ENCODE measurements around the gene F7.

F7 gene

DNA sequence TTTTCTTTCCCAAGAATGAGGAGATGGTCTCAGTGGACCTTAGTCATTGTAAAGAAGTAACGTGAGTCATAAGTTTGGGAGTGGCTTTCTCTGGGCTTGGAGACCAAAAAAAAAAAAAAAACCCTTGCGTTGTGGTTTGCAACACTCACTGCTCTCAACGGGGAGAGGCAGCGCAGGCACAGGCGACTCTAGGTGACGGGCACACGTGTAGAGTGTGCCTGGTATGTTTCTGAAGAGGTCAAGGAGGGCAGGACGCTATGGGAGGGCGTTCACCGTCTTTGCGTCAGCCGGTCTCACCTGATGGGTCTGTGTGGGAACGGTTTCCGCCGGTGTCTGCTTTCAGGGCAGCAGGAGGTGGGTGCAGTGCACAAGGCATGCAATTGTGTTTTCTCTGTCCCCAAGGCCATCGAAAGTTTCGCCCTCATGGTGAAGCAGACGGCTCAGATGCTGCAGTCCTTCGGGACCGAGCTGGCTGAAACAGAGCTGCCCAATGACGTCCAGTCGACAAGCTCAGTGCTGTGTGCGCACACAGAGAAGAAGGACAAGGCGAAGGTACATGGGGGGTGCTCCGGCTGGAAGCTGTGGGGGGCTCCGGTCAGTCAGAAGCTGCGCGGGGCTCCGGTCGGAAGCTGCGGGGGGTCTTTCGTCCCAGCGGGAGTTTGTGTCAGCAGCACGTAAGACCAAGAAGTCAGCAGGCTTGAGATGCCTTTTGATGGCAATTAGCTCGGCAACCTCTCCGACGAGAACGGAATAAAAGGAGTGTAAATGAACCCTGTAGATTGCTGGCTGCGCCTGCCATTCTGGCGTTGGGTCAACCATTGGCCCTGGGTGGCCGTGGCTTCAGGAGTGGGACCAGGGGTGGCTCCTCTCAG, 40.8 kb upstream of the F7 start:
- DNase-seq (ENCODE audit: low spot score): no peak
- Histone ChIP-seq H3K4me3 (no peak overlapping the region), H3K27ac (no peak overlapping the region)
- TF ChIP-seq, protein P1, sequence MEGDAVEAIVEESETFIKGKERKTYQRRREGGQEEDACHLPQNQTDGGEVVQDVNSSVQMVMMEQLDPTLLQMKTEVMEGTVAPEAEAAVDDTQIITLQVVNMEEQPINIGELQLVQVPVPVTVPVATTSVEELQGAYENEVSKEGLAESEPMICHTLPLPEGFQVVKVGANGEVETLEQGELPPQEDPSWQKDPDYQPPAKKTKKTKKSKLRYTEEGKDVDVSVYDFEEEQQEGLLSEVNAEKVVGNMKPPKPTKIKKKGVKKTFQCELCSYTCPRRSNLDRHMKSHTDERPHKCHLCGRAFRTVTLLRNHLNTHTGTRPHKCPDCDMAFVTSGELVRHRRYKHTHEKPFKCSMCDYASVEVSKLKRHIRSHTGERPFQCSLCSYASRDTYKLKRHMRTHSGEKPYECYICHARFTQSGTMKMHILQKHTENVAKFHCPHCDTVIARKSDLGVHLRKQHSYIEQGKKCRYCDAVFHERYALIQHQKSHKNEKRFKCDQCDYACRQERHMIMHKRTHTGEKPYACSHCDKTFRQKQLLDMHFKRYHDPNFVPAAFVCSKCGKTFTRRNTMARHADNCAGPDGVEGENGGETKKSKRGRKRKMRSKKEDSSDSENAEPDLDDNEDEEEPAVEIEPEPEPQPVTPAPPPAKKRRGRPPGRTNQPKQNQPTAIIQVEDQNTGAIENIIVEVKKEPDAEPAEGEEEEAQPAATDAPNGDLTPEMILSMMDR (IDR thresholded peaks at IDR 0.05): no peak

DNA sequence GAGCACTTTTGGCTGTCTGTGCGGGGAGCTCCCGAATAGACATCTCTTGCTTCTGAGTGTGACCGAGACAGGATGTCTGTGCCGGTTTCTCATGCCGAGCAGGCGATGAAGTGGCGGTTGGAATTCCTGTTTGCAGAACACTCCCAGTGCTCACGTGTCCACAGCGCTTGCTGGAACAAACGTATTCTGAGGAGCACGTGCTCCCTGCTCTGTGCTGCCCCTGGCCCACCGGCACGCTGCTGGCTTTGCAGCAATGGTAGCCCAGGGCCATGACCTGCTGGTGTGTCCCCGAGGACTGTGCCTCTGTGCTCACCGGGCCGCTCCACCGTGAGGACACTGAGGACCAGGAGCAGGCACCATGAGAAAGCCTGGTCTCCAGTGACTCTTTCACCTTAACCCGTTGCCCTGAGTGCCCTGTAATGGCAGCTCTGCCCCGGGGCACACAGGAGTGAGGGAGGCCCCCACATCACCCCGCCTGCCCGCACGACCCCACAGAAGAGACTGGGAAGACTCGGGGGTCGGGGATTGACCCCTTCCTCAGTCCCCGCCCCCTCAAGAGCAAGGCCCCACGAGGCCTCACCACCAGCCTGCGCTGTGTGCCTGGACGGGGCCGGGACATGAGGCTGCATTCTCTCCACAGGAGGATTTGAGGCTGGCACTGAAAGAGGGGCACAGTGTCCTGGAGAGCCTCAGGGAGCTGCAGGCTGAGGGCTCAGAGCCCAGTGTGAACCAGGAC, 40.0 kb upstream of the F7 start:
- TF ChIP-seq, protein P1 (IDR thresholded peaks at IDR 0.05): no peak
- H3K27ac ChIP-seq: no peak overlapping the region
- no peak for DNase-seq (ENCODE audit: low spot score)
- no peak overlapping the region for H3K4me3 ChIP-seq

DNA sequence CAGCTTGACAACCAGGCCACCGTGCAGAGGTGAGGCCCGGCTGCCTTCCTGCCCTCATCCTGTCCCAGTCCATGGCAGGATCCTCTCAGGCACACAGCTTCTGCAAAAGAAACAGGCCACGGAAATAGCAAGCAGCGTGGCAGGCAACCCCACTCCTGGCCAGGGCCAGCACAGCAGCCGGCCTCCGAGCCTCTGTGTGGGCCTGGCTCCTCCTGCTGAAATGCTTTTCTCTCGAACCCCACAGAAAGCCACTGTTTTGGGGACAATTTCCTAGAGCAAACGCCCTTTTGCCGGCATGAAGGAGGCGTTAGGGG, 39.5 kb upstream of the F7 start:
- H3K27ac ChIP-seq: no peak overlapping the region

DNA sequence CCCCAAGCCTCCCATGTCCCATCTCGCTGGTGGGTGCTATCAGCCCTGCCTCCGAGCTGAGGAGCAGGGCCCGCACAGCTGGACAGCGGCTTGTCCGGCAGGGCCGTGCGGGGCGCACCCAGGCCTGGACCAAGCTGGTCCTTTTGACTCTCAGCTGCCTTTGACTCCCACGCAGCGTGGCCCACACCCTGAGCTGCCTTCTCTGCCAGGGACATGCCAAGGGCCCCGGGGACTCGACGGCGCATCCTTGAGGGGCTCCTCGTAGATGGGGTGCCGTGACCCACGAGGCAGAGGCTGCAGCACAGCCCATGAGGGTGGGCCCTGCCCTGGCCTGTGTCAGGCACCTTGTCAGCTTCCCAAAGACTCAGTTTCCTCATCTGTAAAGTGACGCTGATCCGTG, 38.8 kb upstream of the F7 start:
- DNase-seq (ENCODE audit: low spot score): no peak
- TF ChIP-seq, protein P1 (IDR thresholded peaks at IDR 0.05): no peak
- Histone ChIP-seq H3K4me3 (no peak overlapping the region), H3K27ac (no peak overlapping the region)

More for the DNA sequence above, 39.5 kb upstream of the F7 start:
- TF ChIP-seq, protein P1 (IDR thresholded peaks at IDR 0.05): no peak
- no peak overlapping the region for H3K4me3 ChIP-seq
- no peak for DNase-seq (ENCODE audit: low spot score)

DNA sequence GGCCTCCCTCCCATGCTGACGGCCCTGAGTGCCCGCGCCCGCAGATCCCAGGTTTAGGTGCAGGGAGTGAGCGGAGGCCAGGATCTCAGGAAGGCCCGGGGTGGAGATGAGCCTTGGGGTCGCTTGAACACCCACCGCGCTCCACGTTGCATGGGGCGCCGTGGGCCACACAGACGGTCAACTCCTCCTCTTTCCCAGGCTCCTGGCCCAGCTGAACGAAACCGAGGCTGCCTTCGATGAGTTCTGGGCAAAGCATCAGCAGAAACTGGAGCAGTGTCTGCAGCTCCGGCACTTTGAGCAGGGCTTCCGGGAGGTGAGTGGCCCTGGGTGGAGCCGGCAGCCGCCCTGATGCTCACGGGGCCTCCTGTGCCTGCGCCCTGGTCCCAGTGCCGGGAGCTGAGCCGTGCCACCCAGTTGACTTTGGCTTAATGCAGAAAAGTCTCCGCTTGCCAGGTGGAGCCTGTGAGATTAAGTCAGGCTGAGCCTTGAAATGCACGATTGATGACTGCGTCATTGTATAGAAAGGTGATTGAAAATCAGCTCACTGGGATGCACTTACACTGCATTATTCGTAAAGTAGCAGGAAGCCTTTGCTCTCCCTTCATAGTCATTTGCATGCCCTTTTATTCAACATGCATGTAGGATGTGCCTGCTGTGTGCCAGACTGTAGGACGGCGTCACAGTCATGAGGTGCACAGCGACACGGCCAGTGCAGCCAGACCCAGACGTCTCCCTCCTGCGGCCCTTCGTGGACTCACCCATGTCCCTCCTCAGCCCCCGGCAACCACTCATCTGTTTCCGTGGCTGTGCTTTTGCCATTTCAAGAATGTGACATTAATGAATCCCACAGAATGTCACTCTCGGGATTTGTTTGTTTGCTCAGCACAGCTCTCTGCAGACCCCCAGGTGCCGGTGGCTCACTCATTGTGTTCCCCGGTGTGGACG, 35.5 kb upstream of the F7 start:
- no peak for DNase-seq (ENCODE audit: low spot score)
- H3K4me3 ChIP-seq: no peak overlapping the region
- no peak overlapping the region for H3K27ac ChIP-seq
- TF ChIP-seq, protein P1 (IDR thresholded peaks at IDR 0.05): no peak

DNA sequence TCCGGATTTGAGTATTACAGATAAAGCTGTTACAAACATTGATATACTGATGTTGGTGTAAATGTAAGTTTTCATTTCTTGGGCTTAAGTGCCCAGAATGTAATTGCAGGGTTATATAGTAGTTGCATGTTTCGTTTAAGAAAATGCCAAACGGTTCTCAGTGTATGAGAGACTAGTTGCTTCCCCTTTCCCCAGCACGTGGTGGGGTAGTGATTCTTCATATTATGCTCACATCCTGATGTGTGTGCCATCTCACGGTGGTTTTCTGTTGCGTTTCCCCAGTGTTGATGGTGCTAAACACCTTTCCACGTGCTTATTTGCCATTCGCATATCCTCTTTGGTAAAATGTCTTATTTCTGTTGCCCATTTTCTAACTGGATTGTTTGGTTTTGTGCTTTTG, 34.7 kb upstream of the F7 start:
- H3K27ac ChIP-seq: no peak overlapping the region
- no peak for DNase-seq (ENCODE audit: low spot score)
- H3K4me3 ChIP-seq: no peak overlapping the region
- TF ChIP-seq, protein P1 (IDR thresholded peaks at IDR 0.05): no peak

Measured in coronary artery (tissue), 2 donors.